SK-N-SH treated with all-trans-retinoic acid at 6 μM for 48 hours (cell line): ENCODE results near the gene MYOM3.

Experiments used
- ATAC-seq: fragments of 200-7000 bp; cut with Tn5 transposase; 3 replicates; pipeline ENCODE4 v1.9.1; 2020; ENCODE audit warnings: mild to moderate bottlenecking, moderate library complexity
- ARNTL ChIP-seq: fragments of 450-650 bp; formaldehyde crosslinking; IDR thresholded peaks from 2 replicates; pipeline ENCODE4 v1.5.0; 2020; ENCODE audit warnings: low read depth, mild to moderate bottlenecking, moderate library complexity, borderline replicate concordance
- CREB5 ChIP-seq: fragments of 250-450 bp; sonication (Bioruptor Pico); IDR thresholded peaks from 2 replicates; pipeline ENCODE4 v1.5.1; 2020; ENCODE audit warnings: low read depth, mild to moderate bottlenecking, moderate library complexity
- CSDC2 ChIP-seq: fragments of 250-450 bp; sonication (Bioruptor Pico); IDR thresholded peaks from 2 replicates; pipeline ENCODE4 v1.5.0; 2020; ENCODE audit warnings: mild to moderate bottlenecking, moderate library complexity
- ESRRG ChIP-seq: fragments of 250-450 bp; sonication (Bioruptor Pico); IDR thresholded peaks from 2 replicates; pipeline ENCODE4 v1.6.1; 2021; ENCODE audit warnings: mild to moderate bottlenecking
- GLIS3 ChIP-seq: fragments of 250-450 bp; sonication (Bioruptor Pico); IDR thresholded peaks from 2 replicates; pipeline ENCODE4 v1.5.0; 2020; ENCODE audit warnings: mild to moderate bottlenecking, moderate library complexity
- ISL1 ChIP-seq: fragments of 250-450 bp; sonication (Bioruptor Pico); IDR thresholded peaks from 2 replicates; pipeline ENCODE4 v2.1.2; 2022; ENCODE audit warnings: mild to moderate bottlenecking, moderate library complexity
- OSR1 ChIP-seq: fragments of 250-450 bp; sonication (Bioruptor Pico); IDR thresholded peaks from 2 replicates; pipeline ENCODE4 v1.8.0; 2022; ENCODE audit warnings: moderate library complexity, mild to moderate bottlenecking, inconsistent platforms
- PATZ1 ChIP-seq: fragments of 250-450 bp; sonication (Bioruptor Pico); IDR thresholded peaks from 2 replicates; pipeline ENCODE4 v1.8.0; 2020; ENCODE audit warnings: mild to moderate bottlenecking, moderate library complexity, borderline replicate concordance
- PPARA ChIP-seq: fragments of 250-450 bp; sonication (Bioruptor Pico); IDR thresholded peaks from 2 replicates; pipeline ENCODE4 v1.5.0; 2020; ENCODE audit warnings: mild to moderate bottlenecking, borderline replicate concordance
- SNAI2 ChIP-seq: fragments of 250-450 bp; sonication (Bioruptor Pico); IDR thresholded peaks from 2 replicates; pipeline ENCODE4 v1.5.0; 2020; ENCODE audit warnings: mild to moderate bottlenecking, moderate library complexity
- TCF4 ChIP-seq: fragments of 250-450 bp; sonication (Bioruptor Pico); IDR thresholded peaks from 2 replicates; pipeline ENCODE4 v1.8.0; 2021; ENCODE audit warnings: mild to moderate bottlenecking, moderate library complexity, borderline replicate concordance
- TOX ChIP-seq: fragments of 250-450 bp; sonication (Bioruptor Pico); IDR thresholded peaks from 2 replicates; pipeline ENCODE4 v1.8.0; 2021; ENCODE audit warnings: mild to moderate bottlenecking, moderate library complexity, borderline replicate concordance
- TSHZ2 ChIP-seq: fragments of 250-450 bp; sonication (Bioruptor Pico); IDR thresholded peaks from 2 replicates; pipeline ENCODE4 v1.5.0; 2020; ENCODE audit warnings: mild to moderate bottlenecking, moderate library complexity
- ZC3H10 ChIP-seq: fragments of 250-450 bp; sonication (Bioruptor Pico); IDR thresholded peaks from 2 replicates; pipeline ENCODE4 v1.5.1; 2021; ENCODE audit warnings: mild to moderate bottlenecking, moderate library complexity
- ZFP3 ChIP-seq: fragments of 250-450 bp; sonication (Bioruptor Pico); IDR thresholded peaks from 2 replicates; pipeline ENCODE4 v1.5.0; 2020; ENCODE audit warnings: mild to moderate bottlenecking, moderate library complexity
- ZFP30 ChIP-seq: fragments of 450-650 bp; formaldehyde crosslinking; IDR thresholded peaks from 2 replicates; pipeline ENCODE4 v1.5.0; 2022; ENCODE audit warnings: mild to moderate bottlenecking, moderate library complexity
- ZNF565 ChIP-seq: fragments of 450-650 bp; formaldehyde crosslinking; conservative IDR thresholded peaks from 2 replicates; pipeline ENCODE4 v1.5.0; 2020; ENCODE audit warnings: low read depth, mild to moderate bottlenecking, moderate library complexity
- ZNF70 ChIP-seq: fragments of 450-650 bp; formaldehyde crosslinking; IDR thresholded peaks from 2 replicates; pipeline ENCODE4 v1.5.0; 2020; ENCODE audit warnings: mild to moderate bottlenecking, moderate library complexity
- ZNF8 ChIP-seq: fragments of 450-650 bp; formaldehyde crosslinking; IDR thresholded peaks from 2 replicates; pipeline ENCODE4 v1.5.0; 2020; ENCODE audit warnings: mild to moderate bottlenecking, moderate library complexity
- TF ChIP-seq, protein P1 (sequence below): fragments of 250-450 bp; sonication (Bioruptor Pico); IDR thresholded peaks from 2 replicates; pipeline ENCODE4 v1.5.1; 2021; ENCODE audit warnings: mild to moderate bottlenecking, moderate library complexity

The MYOM3 gene

GRCh38 chr1:24069817-24070216, 42.1 kb downstream of the MYOM3 start:
- TF ChIP-seq, protein P1, sequence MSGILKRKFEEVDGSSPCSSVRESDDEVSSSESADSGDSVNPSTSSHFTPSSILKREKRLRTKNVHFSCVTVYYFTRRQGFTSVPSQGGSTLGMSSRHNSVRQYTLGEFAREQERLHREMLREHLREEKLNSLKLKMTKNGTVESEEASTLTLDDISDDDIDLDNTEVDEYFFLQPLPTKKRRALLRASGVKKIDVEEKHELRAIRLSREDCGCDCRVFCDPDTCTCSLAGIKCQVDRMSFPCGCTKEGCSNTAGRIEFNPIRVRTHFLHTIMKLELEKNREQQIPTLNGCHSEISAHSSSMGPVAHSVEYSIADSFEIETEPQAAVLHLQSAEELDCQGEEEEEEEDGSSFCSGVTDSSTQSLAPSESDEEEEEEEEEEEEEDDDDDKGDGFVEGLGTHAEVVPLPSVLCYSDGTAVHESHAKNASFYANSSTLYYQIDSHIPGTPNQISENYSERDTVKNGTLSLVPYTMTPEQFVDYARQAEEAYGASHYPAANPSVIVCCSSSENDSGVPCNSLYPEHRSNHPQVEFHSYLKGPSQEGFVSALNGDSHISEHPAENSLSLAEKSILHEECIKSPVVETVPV: no peak
- TF ChIP-seq PATZ1 (CRISPR knock-in tag): no peak
- no peak for TF ChIP-seq ZNF565 (CRISPR knock-in tag)
- no peak for TF ChIP-seq ARNTL (CRISPR knock-in tag)
- TF ChIP-seq GLIS3 (CRISPR knock-in tag): no peak
- TF ChIP-seq TCF4 (CRISPR knock-in tag): no peak
- no peak for TF ChIP-seq CREB5
- no peak for TF ChIP-seq CSDC2 (CRISPR knock-in tag)
- no peak for TF ChIP-seq TSHZ2
- no peak for TF ChIP-seq ESRRG (CRISPR knock-in tag)
- no peak for TF ChIP-seq ZNF70 (CRISPR knock-in tag)
- no peak for TF ChIP-seq ZNF8 (CRISPR knock-in tag)
- no peak for TF ChIP-seq TOX
- no peak for TF ChIP-seq SNAI2 (CRISPR knock-in tag)
- no peak for TF ChIP-seq ZFP3
- TF ChIP-seq PPARA (CRISPR knock-in tag): no peak
- TF ChIP-seq OSR1: no peak
- TF ChIP-seq ISL1 (CRISPR knock-in tag): no peak
- TF ChIP-seq ZC3H10 (CRISPR knock-in tag): no peak
- TF ChIP-seq, all 23 proteins: peak for 0

DNA sequence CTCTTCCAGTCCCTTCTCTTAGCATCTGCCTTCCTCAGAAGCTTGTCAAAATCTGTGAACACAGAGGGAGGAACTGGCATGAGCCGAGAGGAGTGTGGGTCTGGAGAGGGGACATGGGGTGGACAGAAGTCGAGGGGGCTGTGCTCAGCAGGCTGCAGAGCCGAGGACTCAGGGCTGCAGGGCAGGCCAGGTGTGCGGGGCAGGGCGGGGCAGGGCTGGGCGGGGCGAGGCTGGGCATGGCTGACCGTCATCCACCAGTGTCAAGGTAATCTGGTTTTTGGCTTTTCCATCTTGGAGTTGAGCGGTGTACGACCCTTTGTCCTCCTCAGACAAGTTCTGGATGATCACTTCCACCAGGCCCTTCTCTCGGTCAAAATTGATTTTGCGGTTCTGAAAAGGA, 44.0 kb downstream of the MYOM3 start:
- ATAC-seq: no peak
- TF ChIP-seq TSHZ2 (no peak), ZNF565 (CRISPR knock-in tag) (no peak), CSDC2 (CRISPR knock-in tag) (no peak), TOX (no peak), OSR1 (no peak), CREB5 (no peak), ZFP30 (CRISPR knock-in tag) (no peak), SNAI2 (CRISPR knock-in tag) (no peak), PATZ1 (CRISPR knock-in tag) (no peak), ESRRG (CRISPR knock-in tag) (no peak)

More at GRCh38 chr1:24069817-24070216, 42.1 kb downstream of the MYOM3 start:
- ATAC-seq: no peak
